ENCODE results near the gene PPP1CA.

The PPP1CA gene

DNA sequence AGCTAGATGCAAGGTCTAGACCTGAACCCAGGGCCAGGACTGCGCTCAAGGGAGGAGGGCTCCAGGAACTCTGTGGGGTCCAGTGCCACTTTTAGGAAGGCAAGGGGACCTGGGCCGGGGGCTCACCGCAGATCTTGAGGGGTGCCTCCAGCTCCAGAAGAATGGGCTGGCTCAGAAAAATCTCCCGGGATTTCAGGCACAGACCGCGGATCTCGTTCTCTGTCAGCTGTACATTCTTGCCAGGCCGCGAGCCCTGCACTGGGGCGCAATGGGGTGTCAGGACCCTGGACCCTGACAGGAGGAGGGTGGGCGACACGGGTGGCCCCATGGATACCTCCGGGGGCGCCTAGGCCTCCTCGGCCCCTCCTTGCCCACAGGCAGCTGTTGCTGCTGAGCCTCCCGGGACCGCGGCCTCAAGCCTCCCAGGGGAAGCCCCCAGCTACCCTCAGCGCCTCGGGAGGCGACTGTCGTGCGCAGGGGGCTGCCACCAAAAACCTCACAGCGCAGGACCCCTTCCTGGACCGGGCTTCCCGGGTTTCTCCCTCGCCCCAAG is 640 bp downstream of the PPP1CA start:
- no peak for DNase-seq

GRCh38 chr11:67400251-67400941 is 1.3 kb downstream of the PPP1CA start:
- DNase-seq = no peak

- DNase-seq = no peak
Observed at GRCh38 chr11:67398661-67399563, 2.7 kb downstream of the PPP1CA start.

GRCh38 chr11:67397986-67398660 is 3.5 kb downstream of the PPP1CA start:
- no peak for DNase-seq

DNA sequence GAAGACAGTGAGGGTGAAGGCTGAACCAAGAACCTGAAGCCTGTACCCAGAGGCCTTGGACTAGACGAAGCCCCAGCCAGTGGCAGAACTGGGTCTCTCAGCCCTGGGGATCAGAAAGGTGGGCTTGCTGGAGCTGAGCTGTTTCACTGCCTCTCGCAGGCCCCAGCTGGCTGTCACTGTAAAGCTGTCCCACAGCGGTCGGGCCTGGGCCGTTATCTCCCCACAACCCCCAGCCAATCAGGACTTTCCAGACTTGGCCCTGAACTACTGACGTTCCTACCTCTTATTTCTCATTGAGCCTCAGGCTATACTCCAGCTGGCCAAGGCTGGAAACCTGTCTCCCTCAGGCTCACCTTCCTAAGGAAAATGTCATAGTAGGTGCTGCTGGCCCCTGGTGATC is 4.1 kb downstream of the PPP1CA start:
- DNase-seq = no peak

DNA sequence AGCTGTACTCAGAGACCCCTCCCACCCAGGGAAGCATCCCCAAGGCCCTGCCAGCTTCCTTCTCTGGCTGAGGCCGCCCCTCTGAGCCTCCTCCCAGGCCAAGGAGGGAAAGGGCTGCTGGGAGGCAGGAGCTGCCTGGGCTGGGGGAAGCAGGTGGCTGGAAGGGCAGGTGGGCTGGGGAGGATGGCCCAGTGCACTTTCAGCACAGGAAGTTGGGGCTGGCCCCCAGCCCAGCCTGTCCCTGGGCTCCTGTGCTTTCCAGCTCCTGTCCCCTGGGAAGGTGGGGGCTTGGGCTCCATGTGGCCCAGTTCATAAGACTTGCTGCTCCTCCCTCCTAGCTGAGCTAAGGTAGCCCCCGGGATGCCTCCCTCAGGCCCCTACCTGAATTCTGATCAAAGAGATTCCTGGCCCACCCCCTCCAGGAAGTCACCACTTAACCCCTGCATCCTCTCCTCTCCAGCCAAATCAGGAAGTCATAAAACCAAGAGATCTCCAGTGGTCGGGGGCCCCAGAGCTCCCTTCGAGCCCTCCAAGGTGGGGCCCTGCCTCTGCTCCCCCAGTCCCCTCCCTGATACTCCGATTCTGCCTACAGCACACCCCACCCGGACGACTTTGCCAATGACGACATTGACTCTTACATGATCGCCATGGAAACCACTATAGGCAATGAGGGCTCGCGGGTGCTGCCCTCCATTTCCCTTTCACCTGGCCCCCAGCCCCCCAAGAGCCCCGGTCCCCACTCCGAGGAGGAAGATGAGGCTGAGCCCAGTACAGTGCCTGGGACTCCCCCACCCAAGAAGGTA is 4.9 kb downstream of the PPP1CA start:
- no peak for DNase-seq

DNA sequence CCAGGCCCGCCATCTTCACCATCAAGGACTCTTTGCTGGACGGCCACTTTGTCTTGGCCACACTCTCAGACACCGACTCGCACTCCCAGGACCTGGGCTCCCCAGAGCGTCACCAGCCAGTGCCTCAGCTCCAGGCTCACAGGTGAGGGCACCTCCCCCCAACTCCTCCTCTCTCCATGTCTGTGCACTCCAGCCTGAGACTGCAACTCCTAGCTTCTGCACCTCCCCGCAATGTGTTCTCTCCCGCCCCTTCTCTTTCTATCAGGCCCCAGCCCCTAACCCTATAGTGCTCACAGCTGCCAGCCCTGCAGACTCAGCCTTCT is 5.4 kb downstream of the PPP1CA start:
- no peak for DNase-seq

- DNase-seq = no peak
Observed at GRCh38 chr11:67395555-67396258, 6.0 kb downstream of the PPP1CA start.

GRCh38 chr11:67393990-67394389 is 7.7 kb downstream of the PPP1CA start:
- DNase-seq = no peak

DNA sequence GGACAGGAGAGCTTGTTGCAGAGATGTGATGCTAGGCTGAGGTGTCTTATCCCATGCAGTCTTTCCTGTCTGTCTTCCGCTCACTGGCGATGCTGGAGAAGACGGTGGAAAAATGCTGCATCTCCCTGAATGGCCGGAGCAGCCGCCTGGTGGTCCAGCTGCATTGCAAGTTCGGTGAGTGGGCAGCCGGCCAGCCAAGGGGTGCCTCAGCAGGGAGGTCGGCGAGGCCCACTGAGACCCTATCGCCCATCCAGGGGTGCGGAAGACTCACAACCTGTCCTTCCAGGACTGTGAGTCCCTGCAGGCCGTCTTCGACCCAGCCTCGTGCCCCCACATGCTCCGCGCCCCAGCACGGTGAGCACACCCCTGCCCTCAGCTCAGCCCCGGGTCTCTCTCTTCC is 8.2 kb downstream of the PPP1CA start:
- DNase-seq = no peak

DNA sequence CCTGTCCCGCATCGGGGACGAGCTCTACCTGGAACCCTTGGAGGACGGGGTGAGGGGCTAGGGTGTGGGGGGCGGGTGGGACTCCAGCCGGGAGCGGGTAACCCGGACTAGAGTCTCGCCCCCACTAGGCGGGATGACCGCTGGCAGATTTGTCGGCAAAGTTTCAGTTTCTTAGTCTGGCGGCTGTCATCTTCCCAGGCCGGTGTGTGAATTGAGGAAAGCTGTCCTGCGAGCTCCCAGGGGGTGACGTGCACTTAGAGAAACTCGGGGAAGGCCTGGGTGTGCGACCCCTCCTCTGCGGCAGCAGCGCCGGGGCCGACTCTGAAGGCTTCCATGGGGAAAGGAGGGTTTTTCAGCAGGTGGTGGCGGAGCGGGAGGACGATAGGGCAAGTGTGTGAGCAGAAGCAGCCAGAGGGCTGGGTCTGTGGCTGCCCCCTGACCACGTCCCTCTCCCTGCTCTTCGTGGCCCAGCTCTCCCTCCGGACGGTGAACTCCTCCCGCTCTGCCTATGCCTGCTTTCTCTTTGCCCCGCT is 9.4 kb downstream of the PPP1CA start:
- no peak for DNase-seq

DNA sequence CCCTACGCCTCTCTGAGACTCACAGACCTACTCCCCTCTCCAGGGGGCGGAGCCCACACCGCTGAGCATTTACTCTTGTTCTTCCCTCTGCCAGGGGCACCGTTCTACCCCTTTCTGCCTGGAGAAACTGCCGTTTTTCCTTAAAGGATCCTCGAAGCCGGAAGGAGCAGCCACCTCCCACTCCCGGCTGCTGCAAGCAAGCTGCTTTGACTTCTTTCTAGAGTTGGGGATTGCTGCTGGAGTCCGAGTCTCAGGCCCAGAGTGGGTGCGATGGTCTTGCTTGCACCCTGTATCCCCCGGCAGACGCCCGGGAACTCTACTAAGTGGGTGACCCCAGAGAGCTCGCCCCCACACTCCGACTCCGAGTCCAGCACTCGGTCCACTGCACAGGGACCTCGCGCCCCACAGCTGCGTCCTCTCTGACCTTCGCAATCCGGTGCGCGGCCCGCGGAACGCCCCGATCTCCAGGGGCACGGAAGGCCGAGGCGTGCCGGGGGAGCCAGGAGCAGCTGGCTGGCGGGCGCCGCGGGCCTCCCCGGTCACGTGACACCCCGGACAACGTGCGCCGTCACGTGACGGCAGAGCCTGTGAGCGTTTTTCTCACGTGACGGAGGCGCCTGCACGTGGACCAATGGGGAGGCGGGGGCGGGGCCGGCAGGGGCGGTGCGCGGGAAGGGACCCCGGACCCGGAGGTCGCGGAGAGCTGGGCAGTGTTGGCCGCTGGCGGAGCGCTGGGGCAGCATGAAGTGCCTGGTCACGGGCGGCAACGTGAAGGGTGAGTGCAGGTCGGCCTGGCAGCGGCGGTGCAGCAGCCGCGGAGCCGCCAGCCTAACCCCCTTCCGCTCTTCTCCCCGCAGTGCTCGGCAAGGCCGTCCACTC is 10.1 kb downstream of the PPP1CA start, which contains the start of gene RAD9A:
TSS of gene RAD9A (plus strand) at position 683 of the 879 bp plus-strand sequence. CDS start at position 742, 59 bp downstream.
- DNase-seq = peak; percentile 96

- DNase-seq = no peak
Observed at GRCh38 chr11:67390947-67391303, 10.7 kb downstream of the PPP1CA start.

DNA sequence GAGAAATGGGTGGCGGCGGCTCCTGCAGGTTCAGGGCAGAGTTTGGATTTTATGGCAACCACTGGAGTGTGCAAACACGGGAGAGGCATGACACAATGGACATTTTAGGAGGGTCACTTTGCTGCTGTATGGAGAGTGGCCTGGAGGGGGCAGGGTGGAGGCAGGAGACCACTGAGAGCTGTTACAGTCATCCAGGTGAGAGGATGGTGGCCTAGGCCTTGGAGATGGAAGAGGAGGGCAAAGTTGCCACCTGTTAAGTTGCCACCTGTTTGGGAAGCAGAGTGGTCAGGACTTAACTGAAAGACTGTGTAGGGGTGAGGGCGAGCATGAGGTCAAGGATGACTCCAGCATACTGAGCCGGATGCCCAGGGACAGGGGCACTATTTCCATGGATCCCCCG is 12.2 kb downstream of the PPP1CA start:
- DNase-seq = peak; percentile 63

DNA sequence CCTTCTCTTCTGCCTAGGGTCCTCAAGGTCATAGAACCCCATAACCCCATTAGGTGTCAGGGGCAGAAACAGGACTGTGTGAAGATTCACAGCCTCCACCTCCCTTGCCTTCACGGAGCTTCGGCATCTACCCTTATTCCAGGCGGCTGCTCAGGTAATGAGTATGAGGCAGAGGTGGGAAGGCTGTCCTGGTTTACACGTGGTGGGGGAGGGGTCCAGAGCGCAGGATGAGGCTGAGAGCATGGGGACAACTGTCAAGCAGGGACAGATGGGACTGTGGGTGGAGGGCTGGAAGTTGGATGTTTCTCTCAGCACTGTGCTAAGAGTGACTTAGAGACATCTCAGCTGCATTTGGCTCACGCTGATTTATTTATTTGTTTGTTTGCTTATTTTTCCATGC is 14.1 kb downstream of the PPP1CA start:
- DNase-seq = peak; percentile 51

DNA sequence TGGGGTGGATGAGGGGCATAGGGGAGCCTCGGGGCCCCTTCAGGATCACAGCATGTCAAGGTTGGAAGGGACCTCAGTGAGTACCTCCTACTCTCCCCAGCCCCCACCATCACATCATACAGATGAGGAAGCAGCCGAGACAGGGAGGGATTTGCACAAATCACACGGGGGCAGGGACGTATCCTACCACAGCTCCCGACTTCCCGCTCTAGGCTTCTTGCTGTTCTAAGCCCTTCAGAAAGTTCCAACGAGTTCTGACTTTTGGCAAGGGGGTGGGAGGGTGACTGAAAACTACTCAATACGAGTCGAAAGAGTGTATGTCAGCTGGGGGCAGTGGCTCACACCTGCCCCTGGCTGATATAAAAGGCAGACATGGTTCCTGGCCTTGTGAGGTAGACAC is 14.6 kb downstream of the PPP1CA start:
- peak; percentile 19 for DNase-seq

GRCh38 chr11:67384851-67385366 is 16.7 kb downstream of the PPP1CA start:
- DNase-seq = no peak

DNA sequence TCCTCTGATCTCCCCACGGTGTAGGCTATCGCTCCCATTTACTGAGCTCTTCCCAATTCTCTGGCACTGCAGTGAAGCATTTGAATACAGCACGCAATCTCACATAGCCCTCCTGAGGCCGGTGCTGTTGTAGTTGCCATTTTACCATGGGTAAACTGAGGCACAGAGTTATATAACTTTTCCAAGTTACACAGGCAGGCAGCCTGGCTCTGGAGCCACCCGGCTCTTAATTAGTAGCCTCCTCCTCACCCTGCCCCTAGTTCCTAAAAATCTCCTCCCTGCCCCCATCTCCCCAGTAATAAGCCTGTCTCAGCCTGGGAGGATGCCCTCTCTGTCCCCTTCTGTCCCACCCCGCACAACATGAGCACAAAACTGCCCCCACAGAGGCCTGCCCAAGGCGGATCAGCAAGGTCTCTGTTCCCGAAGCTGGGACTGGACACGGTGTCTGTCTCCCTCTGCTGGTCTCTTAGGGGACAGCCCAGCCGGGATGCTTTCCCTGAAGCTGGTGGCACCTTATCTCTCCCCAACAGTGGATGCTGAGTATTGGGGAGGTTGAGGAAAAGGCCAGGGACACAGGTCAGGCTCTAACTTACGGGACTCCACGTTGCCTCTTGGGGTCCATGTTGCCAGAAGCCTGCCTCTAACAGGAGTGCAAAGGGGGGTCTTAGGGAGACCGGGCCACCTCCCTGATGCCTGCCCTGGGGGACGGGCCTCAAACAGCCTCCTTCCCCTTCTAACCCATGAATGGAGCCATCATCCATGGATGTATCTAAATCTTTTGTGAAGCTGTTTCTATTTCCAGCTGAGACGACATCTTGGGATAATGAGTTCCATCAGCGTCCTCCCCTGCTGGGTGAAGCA is 19.2 kb downstream of the PPP1CA start:
- peak; percentile 83 for DNase-seq

DNA sequence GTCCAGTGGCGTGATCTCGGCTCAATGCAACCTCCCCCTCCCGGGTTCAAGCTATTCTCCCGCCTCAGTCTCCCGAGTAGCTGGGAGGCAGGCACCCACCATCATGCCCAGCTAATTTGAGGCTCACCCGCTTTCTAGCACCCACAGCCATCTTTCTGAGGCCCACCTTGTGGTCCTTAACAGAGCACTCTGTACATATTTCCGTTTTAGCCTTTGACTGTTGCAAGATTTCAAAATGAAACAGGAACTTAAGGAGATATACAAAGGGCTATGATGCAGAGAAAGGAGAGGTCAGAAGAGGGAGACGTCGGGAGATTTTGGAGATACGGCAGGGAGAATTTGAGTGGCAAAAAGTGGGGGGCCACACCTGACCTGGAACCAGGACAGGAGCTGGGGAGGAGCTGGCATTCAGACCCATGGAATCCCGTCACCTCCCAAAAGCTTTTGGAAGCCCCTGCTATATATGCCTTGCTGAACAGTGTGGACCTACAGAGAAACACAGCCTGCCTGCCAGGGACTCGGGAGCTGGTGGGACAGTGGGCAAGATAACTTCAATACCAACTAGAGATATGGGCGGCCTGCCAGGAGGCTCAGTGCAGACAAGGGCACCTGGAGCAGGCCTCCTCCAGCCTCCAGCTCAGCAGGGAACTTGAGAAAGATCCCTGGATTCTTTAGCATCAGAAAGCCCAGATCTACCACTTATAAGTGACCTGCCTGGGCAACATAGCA is 20.2 kb downstream of the PPP1CA start:
- DNase-seq = no peak

Data from NCI-H82 (cell line).